ENCODE measurements around the gene FOXO1.
A peak's percentile ranks its signal among the peaks of the same experiment; 100 is the strongest.
"Not testable (repeated sequence)": the region's sequence is repeated elsewhere in the genome, so short reads cannot be mapped to it uniquely, and the experiment has no call there.

The FOXO1 gene

GRCh38 chr13:40666045-40666932 is at the start of gene FOXO1:
Gene FOXO1 (minus strand): TSS chr13:40666641. CDS start chr13:40666212, 429 bp downstream.
- peak; percentile 70 for DNase-seq (ENCODE audit: extremely low read depth, low read depth)
- TF ChIP-seq CTCF (IDR thresholded peaks at IDR 0.05; ENCODE audit: low read depth, low read length), result no peak

GRCh38 chr13:40714433-40714832 is 48.0 kb upstream of the FOXO1 start:
- not testable (repeated sequence) for DNase-seq (ENCODE audit: extremely low read depth, low read depth)

- no peak for DNase-seq (ENCODE audit: extremely low read depth, low read depth)
- no peak for TF ChIP-seq CTCF (IDR thresholded peaks at IDR 0.05; ENCODE audit: low read depth, low read length)
These were observed 40.0 kb upstream of the FOXO1 start for GRCh38 chr13:40706439-40706838.

GRCh38 chr13:40697711-40698110 is 31.3 kb upstream of the FOXO1 start:
- TF ChIP-seq CTCF (IDR thresholded peaks at IDR 0.05; ENCODE audit: low read depth, low read length), result no peak
- DNase-seq (ENCODE audit: extremely low read depth, low read depth), result no peak

GRCh38 chr13:40694426-40694825 is 28.0 kb upstream of the FOXO1 start:
- TF ChIP-seq CTCF (IDR thresholded peaks at IDR 0.05; ENCODE audit: low read depth, low read length), result no peak
- no peak for DNase-seq (ENCODE audit: extremely low read depth, low read depth)

GRCh38 chr13:40692946-40693345 is 26.5 kb upstream of the FOXO1 start:
- no peak for DNase-seq (ENCODE audit: extremely low read depth, low read depth)
- TF ChIP-seq CTCF (IDR thresholded peaks at IDR 0.05; ENCODE audit: low read depth, low read length), result no peak

GRCh38 chr13:40688781-40689180 is 22.3 kb upstream of the FOXO1 start:
- no peak for DNase-seq (ENCODE audit: extremely low read depth, low read depth)

More at GRCh38 chr13:40688781-40689180, 22.3 kb upstream of the FOXO1 start:
- no peak for TF ChIP-seq CTCF (IDR thresholded peaks at IDR 0.05; ENCODE audit: low read depth, low read length)

Data from AG09319 (cell line).